ACC112 (cell line): ENCODE measurements around the gene GOLGA8S.
"Not testable (repeated sequence)": the region's sequence is repeated elsewhere in the genome, so short reads cannot be mapped to it uniquely, and the experiment has no call there.

Source experiments
- H2AFZ ChIP-seq: fragments of 200-600 bp; sonication (generic); one replicate; pipeline ENCODE4 v1.6.0; 2017; ENCODE audit warnings: antibody characterized with exemption, low read length; ENCODE audit not compliant: unreplicated experiment
- H3K27ac ChIP-seq: fragments of 200-600 bp; sonication (generic); 2 replicates; pipeline ENCODE4 v1.5.1; 2014; ENCODE audit warnings: low read depth, mild to moderate bottlenecking, antibody characterized with exemption, low read length, moderate library complexity
- H3K27me3 ChIP-seq: fragments of 200-600 bp; sonication (generic); 2 replicates; pipeline ENCODE4 v1.6.1; 2014; ENCODE audit warnings: mild to moderate bottlenecking, antibody characterized with exemption, low read length, moderate library complexity, mixed read lengths; ENCODE audit not compliant: insufficient read depth
- H3K36me3 ChIP-seq: fragments of 200-600 bp; sonication (generic); 2 replicates; pipeline ENCODE4 v1.6.1; 2016; ENCODE audit warnings: mild to moderate bottlenecking, antibody characterized with exemption, low read length, moderate library complexity, mixed read lengths; ENCODE audit not compliant: insufficient read depth
- H3K4me1 ChIP-seq: fragments of 200-600 bp; sonication (generic); one replicate; pipeline ENCODE4 v1.6.1; 2016; ENCODE audit warnings: low read length, mixed read lengths; ENCODE audit not compliant: insufficient read depth, unreplicated experiment, control insufficient read depth
- H3K4me3 ChIP-seq: fragments of 200-600 bp; sonication (generic); 2 replicates; pipeline ENCODE4 v1.5.1; 2014; ENCODE audit warnings: mild to moderate bottlenecking, low read depth, low read length
- H3K79me2 ChIP-seq: fragments of 200-600 bp; sonication (generic); one replicate; pipeline ENCODE4 v1.6.0; 2016; ENCODE audit warnings: low read length; ENCODE audit not compliant: control insufficient read depth, unreplicated experiment, insufficient read depth

GOLGA8S gene

GRCh38 chr15:23372891-23373600 is 18.5 kb downstream of the GOLGA8S start:
- not testable (repeated sequence) for H2AFZ ChIP-seq, H3K4me3 ChIP-seq, H3K4me1 ChIP-seq, H3K27me3 ChIP-seq, H3K27ac ChIP-seq, H3K36me3 ChIP-seq, H3K79me2 ChIP-seq

- not testable (repeated sequence) for H3K27ac ChIP-seq, H3K4me1 ChIP-seq, H3K27me3 ChIP-seq, H3K36me3 ChIP-seq, H3K79me2 ChIP-seq, H3K4me3 ChIP-seq, H2AFZ ChIP-seq
Measured at GRCh38 chr15:23374226-23374625, 19.7 kb downstream of the GOLGA8S start.

GRCh38 chr15:23378946-23379345 is 24.4 kb downstream of the GOLGA8S start:
- H3K27me3 ChIP-seq: peaks cover 11% of the 10 kb centered on the region; the same call in 1 of the 2 replicates
- H3K36me3 ChIP-seq, H2AFZ ChIP-seq, H3K79me2 ChIP-seq, H3K27ac ChIP-seq, H3K4me3 ChIP-seq, H3K4me1 ChIP-seq: not testable (repeated sequence)

- H3K27me3 ChIP-seq: peaks cover 11% of the 10 kb centered on the region; the same call in 1 of the 2 replicates
- H3K4me3 ChIP-seq, H3K36me3 ChIP-seq, H2AFZ ChIP-seq, H3K79me2 ChIP-seq, H3K27ac ChIP-seq, H3K4me1 ChIP-seq: not testable (repeated sequence)
Measured at GRCh38 chr15:23380700-23381099, 26.2 kb downstream of the GOLGA8S start.

- H3K79me2 ChIP-seq, H3K4me3 ChIP-seq, H3K4me1 ChIP-seq, H3K36me3 ChIP-seq, H2AFZ ChIP-seq, H3K27me3 ChIP-seq, H3K27ac ChIP-seq: not testable (repeated sequence)
Measured at GRCh38 chr15:23381192-23381591, 26.6 kb downstream of the GOLGA8S start.

GRCh38 chr15:23384371-23384770 is 29.8 kb downstream of the GOLGA8S start:
- Histone ChIP-seq H3K27ac (no peak overlapping the region), H3K27me3 (peaks cover 9% of the 10 kb centered on the region; the same call in 1 of the 2 replicates), H2AFZ (no peak overlapping the region), H3K79me2 (no peaks in the 10 kb centered on the region), H3K4me3 (no peak overlapping the region), H3K4me1 (no peaks in the 10 kb centered on the region), H3K36me3 (no peaks in the 10 kb centered on the region)

GRCh38 chr15:23385886-23386430 is 31.4 kb downstream of the GOLGA8S start:
- no peaks in the 10 kb centered on the region for H3K4me1 ChIP-seq
- no peaks in the 10 kb centered on the region for H3K36me3 ChIP-seq
- no peaks in the 10 kb centered on the region for H3K79me2 ChIP-seq
- H2AFZ ChIP-seq: no peak overlapping the region
- peaks cover 9% of the 10 kb centered on the region; the same call in 1 of the 2 replicates for H3K27me3 ChIP-seq
- no peak overlapping the region for H3K27ac ChIP-seq
- no peak overlapping the region for H3K4me3 ChIP-seq

- no peaks in the 10 kb centered on the region for H3K36me3 ChIP-seq
- H3K79me2 ChIP-seq: no peaks in the 10 kb centered on the region
- H3K4me1 ChIP-seq: no peaks in the 10 kb centered on the region
- H2AFZ ChIP-seq: no peak overlapping the region
- H3K27ac ChIP-seq: no peak overlapping the region
- peaks cover 4% of the 10 kb centered on the region; the same call in 1 of the 2 replicates for H3K27me3 ChIP-seq
- no peak overlapping the region for H3K4me3 ChIP-seq
Measured at GRCh38 chr15:23387621-23388190, 33.2 kb downstream of the GOLGA8S start.

GRCh38 chr15:23395030-23395692 is 40.6 kb downstream of the GOLGA8S start:
- no peaks in the 10 kb centered on the region for H3K27me3 ChIP-seq
- no peak overlapping the region for H2AFZ ChIP-seq
- no peaks in the 10 kb centered on the region for H3K79me2 ChIP-seq
- no peaks in the 10 kb centered on the region for H3K4me1 ChIP-seq
- no peaks in the 10 kb centered on the region for H3K36me3 ChIP-seq
- no peak overlapping the region for H3K27ac ChIP-seq
- no peak overlapping the region for H3K4me3 ChIP-seq

- no peak overlapping the region for H2AFZ ChIP-seq
- H3K4me1 ChIP-seq: no peaks in the 10 kb centered on the region
- H3K27me3 ChIP-seq: no peaks in the 10 kb centered on the region
- no peaks in the 10 kb centered on the region for H3K36me3 ChIP-seq
- H3K27ac ChIP-seq: no peak overlapping the region
- H3K79me2 ChIP-seq: no peaks in the 10 kb centered on the region
- no peak overlapping the region for H3K4me3 ChIP-seq
Measured at GRCh38 chr15:23395832-23396231, 41.3 kb downstream of the GOLGA8S start.
